Mammary epithelial cell (primary cell): ENCODE results near the gene ANGPT4.

Source experiments
- CTCF ChIP-seq, 2 donors: IDR thresholded peaks in 1 of 2; conservative IDR thresholded peaks in 1 of 2; 2 replicates each; pipeline ENCODE4 v1.5.1; 2011 to 2012; ENCODE audit warnings: inconsistent platforms in 2 of 2, low read length in 2 of 2, mild to moderate bottlenecking in 2 of 2, control low read depth in 1 of 2, low read depth in 1 of 2; ENCODE audit not compliant: insufficient read depth in 1 of 2; ENCODE audit errors: extremely low read depth in 1 of 2
- EZH2 ChIP-seq: IDR thresholded peaks from 2 replicates; pipeline ENCODE4 v1.6.1; 2012; ENCODE audit warnings: low read length, inconsistent platforms, borderline replicate concordance

- TF ChIP-seq CTCF (conservative IDR thresholded peaks at IDR 0.05 in 1 of 2, IDR thresholded peaks at IDR 0.05 in 1 of 2; ENCODE audit: extremely low read depth in 1 of 2, insufficient read depth in 1 of 2, low read depth in 1 of 2, low read length in 2 of 2) (no peak), EZH2 (no peak)
These were observed 34.4 kb downstream of the ANGPT4 start for GRCh38 chr20:881783-882144.
